Endothelial cell (in vitro differentiated cells): ENCODE measurements around the gene EPS8. TPM values are rescaled to one million over a fixed set of nuclear protein-coding genes. Genes with fewer than 3 reads are reported as not detected.
A peak's percentile ranks its signal among the peaks of the same experiment; 100 is the strongest.

Experiments used
- DNase-seq: peaks from one replicate; pipeline ENCODE4 v3.0.0; 2021; ENCODE audit warnings: low spot score
- H3K27ac Mint-ChIP-seq: one replicate; pipeline ENCODE4 v1.8.0; 2021; ENCODE audit warnings: mixed read lengths, inconsistent platforms; ENCODE audit not compliant: unreplicated experiment
- H3K27me3 Mint-ChIP-seq: one replicate; pipeline ENCODE4 v1.8.0; 2021; ENCODE audit warnings: mild to moderate bottlenecking, moderate library complexity, mixed read lengths, inconsistent platforms; ENCODE audit not compliant: unreplicated experiment
- H3K36me3 Mint-ChIP-seq: one replicate; pipeline ENCODE4 v1.8.0; 2021; ENCODE audit warnings: mild to moderate bottlenecking, low read depth, mixed read lengths, inconsistent platforms; ENCODE audit not compliant: unreplicated experiment
- H3K4me1 Mint-ChIP-seq: one replicate; pipeline ENCODE4 v1.8.0; 2021; ENCODE audit warnings: mild to moderate bottlenecking, mixed read lengths, inconsistent platforms; ENCODE audit not compliant: unreplicated experiment
- H3K4me3 Mint-ChIP-seq: one replicate; pipeline ENCODE4 v1.8.0; 2021; ENCODE audit warnings: mild to moderate bottlenecking, mixed read lengths, inconsistent platforms; ENCODE audit not compliant: unreplicated experiment
- H3K9me3 Mint-ChIP-seq: one replicate; pipeline ENCODE4 v1.8.0; 2021; ENCODE audit warnings: mixed read lengths, inconsistent platforms; ENCODE audit not compliant: unreplicated experiment
- CTCF ChIP-seq: fragments of 200-600 bp; sonication (generic); IDR thresholded peaks from one replicate; pipeline ENCODE4 v1.5.0; 2021; ENCODE audit warnings: antibody characterized with exemption; ENCODE audit not compliant: unreplicated experiment
- total RNA-seq: library from RNA; stranded (reverse); fragmentation: NEBNext Ultra II Directional; extraction: Animal tissue kit (Norgen Biotek cat#: 25700); gene quantifications from one replicate; pipeline ENCODE4 v1.2.1, GENCODE V29; 2021; ENCODE audit not compliant: unreplicated experiment

EPS8 gene
- total RNA-seq, 1 donor from 2014 or later: 2.7 TPM

GRCh38 chr12:15732341-15733061, 56.7 kb downstream of the EPS8 start:
- Mint-ChIP-seq H3K9me3 (no peaks in the 10 kb centered on the region), H3K27me3 (no peaks in the 10 kb centered on the region), H3K36me3 (no peaks in the 10 kb centered on the region), H3K4me3 (no peak overlapping the region), H3K4me1 (peaks cover 9% of the 10 kb centered on the region), H3K27ac (peak overlapping the region; percentile 8)
- no peak for TF ChIP-seq CTCF
- DNase-seq: no peak

- no peak for DNase-seq
- no peak for TF ChIP-seq CTCF
- Mint-ChIP-seq H3K9me3 (no peaks in the 10 kb centered on the region), H3K4me1 (peaks cover 9% of the 10 kb centered on the region), H3K4me3 (no peak overlapping the region), H3K36me3 (no peaks in the 10 kb centered on the region), H3K27ac (no peak overlapping the region), H3K27me3 (no peaks in the 10 kb centered on the region)
Measured at GRCh38 chr12:15731940-15732339, 57.2 kb downstream of the EPS8 start.

GRCh38 chr12:15729097-15729496, 60.1 kb downstream of the EPS8 start:
- Mint-ChIP-seq H3K27me3 (no peaks in the 10 kb centered on the region), H3K4me3 (no peak overlapping the region), H3K9me3 (no peaks in the 10 kb centered on the region), H3K36me3 (no peaks in the 10 kb centered on the region), H3K27ac (no peak overlapping the region), H3K4me1 (peaks cover 9% of the 10 kb centered on the region)
- no peak for TF ChIP-seq CTCF
- no peak for DNase-seq

- H3K36me3 Mint-ChIP-seq: no peaks in the 10 kb centered on the region
- H3K27me3 Mint-ChIP-seq: no peaks in the 10 kb centered on the region
- H3K4me1 Mint-ChIP-seq: peaks cover 7% of the 10 kb centered on the region
- H3K9me3 Mint-ChIP-seq: no peaks in the 10 kb centered on the region
- H3K4me3 Mint-ChIP-seq: no peak overlapping the region
- no peak overlapping the region for H3K27ac Mint-ChIP-seq
- DNase-seq: no peak
- TF ChIP-seq CTCF: no peak
Measured at GRCh38 chr12:15728118-15728598, 61.0 kb downstream of the EPS8 start.

- Mint-ChIP-seq H3K9me3 (no peaks in the 10 kb centered on the region), H3K4me1 (no peaks in the 10 kb centered on the region), H3K36me3 (no peaks in the 10 kb centered on the region), H3K4me3 (no peak overlapping the region), H3K27me3 (no peaks in the 10 kb centered on the region), H3K27ac (no peak overlapping the region)
- no peak for DNase-seq
- TF ChIP-seq CTCF: no peak
Measured at GRCh38 chr12:15726878-15727150, 62.4 kb downstream of the EPS8 start.
